Retinal pigment epithelial cell (primary cell): ENCODE results near the gene ZNF684.
"Not testable (repeated sequence)": the region's sequence is repeated elsewhere in the genome, so short reads cannot be mapped to it uniquely, and the experiment has no call there.

Experiments used
- DNase-seq: peaks from one replicate; pipeline ENCODE4 v3.0.0-alpha.2; 2010; ENCODE audit warnings: low read depth
- H3K4me3 ChIP-seq: 2 replicates; pipeline ENCODE4 v1.5.1; 2011; ENCODE audit warnings: mild to moderate bottlenecking, low read length, control low read depth, moderate library complexity
- CTCF ChIP-seq: conservative IDR thresholded peaks from 2 replicates; pipeline ENCODE4 v1.5.1; 2011; ENCODE audit warnings: low read depth, low read length, control low read depth, inconsistent platforms

ZNF684 gene

GRCh38 chr1:40531381-40532061 lies at the start of gene ZNF684:
TSS of gene ZNF684 (plus strand) at chr1:40531637. CDS start at chr1:40533167, 1,530 bp downstream.
- H3K4me3 ChIP-seq: peak within 1 kb of the TSS; percentile 58
- peak; percentile 76 for DNase-seq
- no peak for TF ChIP-seq CTCF

GRCh38 chr1:40495315-40495903 lies 36.0 kb upstream of the ZNF684 start:
- no peak overlapping the region for H3K4me3 ChIP-seq
- no peak for TF ChIP-seq CTCF
- no peak for DNase-seq

DNA sequence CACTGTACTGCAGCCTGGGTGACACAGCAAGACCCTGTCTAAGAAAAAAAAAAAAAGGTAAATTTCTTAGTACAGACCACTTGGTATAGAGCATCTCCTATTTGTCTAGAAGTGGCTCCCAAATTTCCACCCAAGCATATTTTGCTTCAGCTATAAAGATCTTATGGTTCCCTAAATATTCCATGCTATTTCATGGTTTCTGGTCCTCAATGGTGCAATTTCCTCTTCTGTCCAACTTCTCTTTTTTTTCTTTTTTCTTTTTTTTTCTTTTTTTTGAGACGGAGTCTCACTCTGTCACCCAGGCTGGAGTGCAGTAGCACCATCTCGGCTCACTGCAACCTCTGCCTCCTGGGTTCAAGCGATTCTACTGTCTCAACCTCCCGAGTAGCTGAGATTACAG lies 28.8 kb upstream of the ZNF684 start:
- DNase-seq, H3K4me3 ChIP-seq: not testable (repeated sequence)

DNA sequence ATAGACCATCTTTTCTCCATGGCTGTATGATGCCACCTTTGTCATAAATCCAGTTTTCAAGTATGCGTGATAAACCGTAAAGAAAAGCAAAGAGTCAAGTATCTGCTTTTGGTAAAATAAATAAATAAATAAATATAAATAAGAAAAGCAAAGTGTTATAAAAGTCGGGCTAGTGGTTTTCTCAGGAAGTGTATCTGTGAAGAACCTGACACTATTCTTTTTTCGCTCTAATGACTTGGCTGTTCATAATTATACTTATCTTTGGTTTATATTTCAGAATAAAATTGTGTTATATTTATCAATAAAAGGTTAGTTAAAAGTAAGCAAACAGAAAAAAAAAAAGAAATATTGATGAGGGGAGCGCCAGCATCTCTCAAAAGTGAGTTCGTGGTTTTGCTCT lies 23.5 kb upstream of the ZNF684 start:
- TF ChIP-seq CTCF: no peak
- H3K4me3 ChIP-seq: peak overlapping the region; percentile 76
- DNase-seq: no peak

- no peak for DNase-seq
- no peak for TF ChIP-seq CTCF
- peak within 1 kb of the TSS; percentile 76 for H3K4me3 ChIP-seq
These were observed 22.8 kb upstream of the ZNF684 start, which contains the start of gene EXO5 for GRCh38 chr1:40508375-40509341. TSS of gene EXO5 (plus strand) at chr1:40508767. CDS start at chr1:40514545, 5,778 bp downstream.

GRCh38 chr1:40519517-40519916 lies 11.9 kb upstream of the ZNF684 start:
- H3K4me3 ChIP-seq: no peak overlapping the region
- TF ChIP-seq CTCF: no peak
- DNase-seq: no peak

- H3K4me3 ChIP-seq: peak overlapping the region; percentile 58
- no peak for DNase-seq
- TF ChIP-seq CTCF: no peak
These were observed 579 bp upstream of the ZNF684 start for GRCh38 chr1:40530735-40531380.
